HG02840 (cell line): ENCODE data around the gene SLC15A5.

Experiments
- ATAC-seq: cut with Tn5 transposase; IDR thresholded peaks from one replicate; pipeline ENCODE4 v1.9.1; 2021; ENCODE audit warnings: mild to moderate bottlenecking, moderate library complexity, moderate number of reproducible peaks; ENCODE audit not compliant: unreplicated experiment, low FRiP score

SLC15A5 gene, protein sequence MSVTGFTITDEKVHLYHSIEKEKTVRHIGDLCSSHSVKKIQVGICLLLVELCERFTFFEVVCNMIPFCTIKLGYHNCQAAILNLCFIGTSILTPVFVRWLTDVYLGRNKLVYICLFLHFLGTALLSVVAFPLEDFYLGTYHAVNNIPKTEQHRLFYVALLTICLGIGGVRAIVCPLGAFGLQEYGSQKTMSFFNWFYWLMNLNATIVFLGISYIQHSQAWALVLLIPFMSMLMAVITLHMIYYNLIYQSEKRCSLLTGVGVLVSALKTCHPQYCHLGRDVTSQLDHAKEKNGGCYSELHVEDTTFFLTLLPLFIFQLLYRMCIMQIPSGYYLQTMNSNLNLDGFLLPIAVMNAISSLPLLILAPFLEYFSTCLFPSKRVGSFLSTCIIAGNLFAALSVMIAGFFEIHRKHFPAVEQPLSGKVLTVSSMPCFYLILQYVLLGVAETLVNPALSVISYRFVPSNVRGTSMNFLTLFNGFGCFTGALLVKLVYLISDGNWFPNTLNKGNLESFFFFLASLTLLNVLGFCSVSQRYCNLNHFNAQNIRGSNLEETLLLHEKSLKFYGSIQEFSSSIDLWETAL

GRCh38 chr12:16277585-16277984, at the start of gene SLC15A5:
TSS of gene SLC15A5 (minus strand) at chr12:16277685. CDS start at chr12:16277685, 0 bp downstream.
- no peak for ATAC-seq

GRCh38 chr12:16325426-16325825, 47.9 kb upstream of the SLC15A5 start:
- ATAC-seq: no peak

GRCh38 chr12:16324772-16325171, 47.3 kb upstream of the SLC15A5 start:
- ATAC-seq: no peak

DNA sequence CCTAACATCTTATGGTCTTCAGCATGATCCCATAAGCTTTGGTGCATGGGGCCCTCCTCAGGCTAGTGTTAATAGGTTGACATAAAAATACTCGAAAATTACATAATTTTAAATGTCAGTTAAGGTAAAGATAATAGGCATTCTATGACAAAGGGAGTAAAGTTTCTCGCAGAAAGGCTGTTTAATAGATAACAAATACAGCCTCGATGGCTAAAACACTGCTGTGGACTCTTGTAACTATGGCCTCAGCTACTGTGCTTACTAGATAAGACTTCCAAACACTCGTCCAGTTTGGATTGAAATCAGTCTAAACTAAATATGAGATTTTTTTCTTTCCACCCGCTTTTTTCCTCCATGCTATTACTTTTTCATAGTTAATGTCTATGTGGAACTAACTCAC, 46.8 kb upstream of the SLC15A5 start:
- no peak for ATAC-seq

GRCh38 chr12:16323638-16324037, 46.2 kb upstream of the SLC15A5 start:
- no peak for ATAC-seq

DNA sequence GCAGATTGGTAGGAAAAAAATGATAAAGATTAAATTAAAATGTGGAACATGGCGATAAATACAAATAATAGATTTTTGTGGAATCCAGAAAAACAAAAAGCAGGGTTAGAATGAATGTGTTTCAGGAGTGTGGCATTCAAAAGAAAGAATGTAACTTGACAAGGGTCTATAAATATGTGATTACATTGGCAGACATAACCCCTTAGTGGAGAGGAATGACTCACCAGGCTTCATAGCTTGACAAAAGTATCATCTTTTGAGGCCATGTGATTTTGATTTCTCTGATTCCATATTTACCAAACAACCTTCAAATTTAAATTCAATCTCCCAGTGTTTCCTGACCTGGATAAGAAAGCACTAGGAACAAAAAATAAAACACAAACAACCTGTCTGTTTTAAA, 45.5 kb upstream of the SLC15A5 start:
- ATAC-seq: no peak

DNA sequence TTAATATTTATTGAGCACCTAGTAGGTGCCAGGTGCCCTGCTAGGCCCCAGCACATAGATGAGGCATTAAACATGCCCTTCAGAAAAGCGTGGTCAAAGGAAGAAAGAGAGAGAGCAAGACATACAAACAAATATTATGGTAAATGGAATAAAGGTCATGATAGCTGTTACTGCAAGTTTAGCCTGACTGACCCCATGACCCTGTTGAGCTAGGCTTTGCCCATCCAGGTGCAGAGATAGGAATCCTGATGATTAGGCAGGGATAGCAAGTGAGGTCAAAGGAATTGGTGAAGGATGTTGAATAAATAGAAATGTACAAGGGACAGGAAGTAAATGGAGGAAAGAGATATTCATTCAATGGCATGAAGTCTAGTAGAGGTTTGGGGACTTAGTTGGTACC, 33.4 kb upstream of the SLC15A5 start:
- no peak for ATAC-seq

DNA sequence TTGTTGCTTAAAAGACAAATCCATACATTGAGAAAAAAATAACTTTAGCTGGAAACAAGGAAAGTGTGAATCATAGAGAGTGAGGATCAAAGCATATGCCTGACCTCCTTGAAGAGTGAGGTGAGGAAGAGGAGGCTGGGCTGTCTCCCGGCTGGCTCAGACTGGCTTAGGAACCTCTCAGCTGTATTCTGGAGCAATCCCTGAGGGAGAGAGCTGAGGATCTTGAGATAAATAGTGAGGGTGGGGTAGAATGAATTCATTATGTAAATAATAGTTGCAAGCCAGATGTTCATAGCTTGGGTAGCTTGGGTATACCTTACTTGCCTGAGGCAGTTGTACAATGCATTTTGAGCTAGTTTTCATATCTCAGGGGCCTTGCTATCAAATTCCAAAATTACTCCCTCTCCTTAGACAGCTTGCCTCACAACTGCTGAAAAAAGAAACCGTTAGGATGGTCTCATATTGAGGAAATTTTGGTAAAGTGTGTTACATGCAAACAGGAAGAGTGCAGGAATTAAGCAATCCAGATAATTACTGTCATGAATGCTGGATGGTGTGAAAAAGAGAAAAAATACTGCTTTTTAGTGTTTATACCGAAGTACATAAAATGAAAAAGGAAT, 30.5 kb upstream of the SLC15A5 start:
- ATAC-seq: no peak

- ATAC-seq: no peak
These were observed 26.5 kb upstream of the SLC15A5 start for GRCh38 chr12:16303939-16304338.

DNA sequence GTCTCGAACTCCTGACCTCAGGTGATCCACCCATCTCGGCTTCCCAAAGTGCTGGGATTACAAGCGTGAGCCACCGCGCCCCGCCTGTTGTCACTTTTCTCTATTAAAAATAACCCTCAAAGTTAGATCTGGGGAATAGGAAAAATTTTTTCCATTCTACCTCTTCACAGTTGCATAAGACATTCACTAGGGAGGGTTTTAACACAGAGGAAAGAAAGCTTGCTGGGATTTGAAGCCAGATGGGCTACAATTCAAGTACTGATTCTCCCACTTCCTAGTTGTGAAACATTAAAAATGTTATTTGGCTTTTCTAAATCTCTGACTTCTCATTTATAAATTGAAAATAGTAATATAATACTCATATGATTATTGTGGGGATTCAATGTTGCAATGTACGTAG, 23.3 kb upstream of the SLC15A5 start:
- no peak for ATAC-seq

GRCh38 chr12:16300122-16300521, 22.6 kb upstream of the SLC15A5 start:
- ATAC-seq: no peak

DNA sequence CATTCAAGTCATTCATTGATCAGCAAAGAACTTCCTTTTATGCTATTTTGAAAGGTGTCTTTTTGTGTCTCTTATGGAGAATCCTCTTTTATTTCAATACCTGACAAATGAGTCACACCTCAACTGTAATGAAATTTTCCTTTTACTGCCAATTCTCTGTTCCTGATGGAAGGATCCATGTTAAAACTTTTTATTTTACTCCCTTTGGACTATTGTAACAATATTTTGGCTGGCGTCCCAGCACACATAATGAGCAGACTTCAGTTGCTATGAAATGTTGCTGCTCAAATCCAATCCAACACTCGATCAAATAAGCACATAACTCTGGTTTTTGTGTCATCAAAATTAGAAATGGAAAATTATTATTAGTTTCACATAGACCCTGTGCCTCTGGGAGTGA, 21.9 kb upstream of the SLC15A5 start:
- no peak for ATAC-seq

GRCh38 chr12:16297521-16297920, 20.0 kb upstream of the SLC15A5 start:
- ATAC-seq: no peak

DNA sequence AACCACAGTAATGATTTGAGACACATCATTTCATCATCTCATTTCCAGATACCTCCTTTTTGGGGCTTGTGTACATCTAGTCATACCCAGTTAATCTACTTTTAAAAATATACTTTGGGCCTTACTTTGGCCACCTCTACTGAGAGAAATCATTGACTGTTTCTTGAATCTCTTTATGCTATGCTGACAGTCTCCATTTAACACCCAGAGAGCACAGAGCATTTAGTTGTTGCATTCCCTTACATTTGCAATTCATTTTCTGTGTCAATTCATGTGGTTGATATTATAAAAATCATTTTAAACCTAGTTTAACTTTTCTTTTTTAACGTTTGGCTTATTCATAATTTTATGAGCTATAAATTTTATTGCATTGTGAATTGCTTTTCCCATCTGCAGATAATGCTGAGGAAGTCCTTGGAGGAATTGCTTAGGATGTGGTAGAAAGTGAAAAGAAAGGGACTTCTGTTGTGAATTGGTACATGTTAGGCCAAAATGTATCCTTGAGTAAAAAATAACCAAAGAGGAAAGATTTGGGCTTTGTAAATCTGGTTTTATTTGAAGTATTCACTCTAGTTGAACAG, 17.0 kb upstream of the SLC15A5 start:
- no peak for ATAC-seq

DNA sequence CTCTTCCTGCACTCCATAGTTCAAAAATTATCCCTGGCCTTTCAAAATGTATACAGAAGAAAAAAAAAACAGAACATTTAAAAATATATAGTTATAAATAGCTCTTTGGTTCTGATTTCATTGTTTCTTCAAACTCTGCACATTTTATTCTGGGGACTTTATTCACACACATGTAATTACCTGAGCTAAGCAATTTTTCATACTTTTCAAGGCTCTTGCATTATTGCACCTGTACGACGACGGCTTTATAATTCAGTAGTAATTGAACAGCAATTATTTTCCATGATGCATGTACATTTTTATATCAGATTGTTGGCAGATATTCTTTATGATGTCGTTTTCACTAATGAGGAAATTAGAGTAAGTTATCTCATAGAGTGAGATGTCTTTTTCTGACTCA, 13.5 kb upstream of the SLC15A5 start:
- no peak for ATAC-seq

DNA sequence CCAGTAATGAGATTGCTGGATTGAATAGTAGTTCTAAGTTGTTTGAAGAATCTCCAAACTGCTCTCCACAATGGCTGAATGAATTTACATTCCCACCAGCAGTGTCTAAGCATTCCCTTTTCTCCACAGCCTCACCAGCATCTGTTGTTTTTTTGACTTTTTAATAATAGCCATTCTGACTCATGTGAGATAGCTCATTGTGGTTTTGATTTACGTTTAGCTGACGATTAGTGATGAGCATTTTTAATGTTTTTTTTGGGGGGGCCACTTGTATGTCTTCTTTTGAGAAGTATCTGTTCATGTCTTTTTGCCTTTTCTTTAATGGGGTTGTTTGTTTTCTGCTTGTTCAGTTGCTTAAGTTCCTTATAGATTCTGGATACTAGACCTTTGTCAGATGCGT, 8.1 kb upstream of the SLC15A5 start:
- ATAC-seq: no peak

DNA sequence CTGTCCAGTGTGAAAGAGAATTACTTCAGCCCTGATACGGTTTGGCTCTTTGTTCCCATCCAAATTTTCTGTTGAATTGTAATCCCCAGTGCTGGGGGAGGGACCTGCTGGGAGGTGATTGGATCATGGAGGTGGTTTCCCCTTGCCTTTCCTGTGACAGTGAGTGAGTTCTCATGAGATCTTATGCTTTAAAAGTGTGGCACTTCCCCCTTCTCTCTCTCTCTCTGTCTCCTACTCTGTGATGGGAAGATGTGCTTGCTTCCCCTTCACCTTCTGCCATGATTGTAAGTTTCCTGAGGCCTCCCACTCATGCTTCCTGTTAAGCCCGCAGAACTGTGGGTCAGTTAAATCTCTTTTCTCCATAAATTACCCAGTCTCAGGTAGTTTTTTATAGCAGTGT, 5.5 kb upstream of the SLC15A5 start:
- ATAC-seq: no peak

DNA sequence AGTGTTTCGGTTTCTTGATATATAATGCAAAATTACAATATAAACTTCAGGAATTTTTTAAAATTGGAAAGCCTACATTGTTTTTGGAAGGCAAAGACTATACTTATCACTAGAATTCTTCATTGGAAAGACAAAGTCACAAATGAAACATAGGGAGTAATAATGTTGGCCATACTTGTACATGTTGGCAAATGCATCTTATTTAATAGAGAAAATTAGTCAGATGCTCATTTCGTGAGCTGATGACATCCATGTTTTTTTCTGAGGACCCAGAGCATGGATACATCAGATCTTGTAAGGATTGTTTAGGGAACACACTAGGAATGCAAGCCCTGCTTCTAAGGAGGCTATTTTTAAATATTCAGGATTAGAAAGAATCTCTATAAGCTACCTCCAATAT, 4.6 kb upstream of the SLC15A5 start:
- no peak for ATAC-seq

DNA sequence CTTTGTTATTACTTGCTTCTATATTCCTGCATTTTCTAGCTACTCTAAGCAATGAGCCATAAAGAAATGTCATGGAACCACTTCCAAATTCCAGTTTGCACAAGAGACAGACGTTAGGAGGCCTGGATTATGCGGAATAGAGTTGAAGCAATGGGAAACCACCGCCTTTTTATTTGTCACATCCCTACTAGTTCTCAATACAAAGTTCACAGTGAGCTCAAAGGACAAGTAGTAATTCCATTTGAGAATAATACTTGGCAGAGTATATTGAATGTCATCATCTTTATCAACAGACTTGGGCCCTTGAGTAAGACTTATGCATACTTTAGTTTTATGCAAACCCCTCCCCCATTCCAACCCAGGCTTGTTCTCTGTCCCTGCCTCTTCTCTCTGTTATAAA, 3.7 kb upstream of the SLC15A5 start:
- ATAC-seq: no peak

DNA sequence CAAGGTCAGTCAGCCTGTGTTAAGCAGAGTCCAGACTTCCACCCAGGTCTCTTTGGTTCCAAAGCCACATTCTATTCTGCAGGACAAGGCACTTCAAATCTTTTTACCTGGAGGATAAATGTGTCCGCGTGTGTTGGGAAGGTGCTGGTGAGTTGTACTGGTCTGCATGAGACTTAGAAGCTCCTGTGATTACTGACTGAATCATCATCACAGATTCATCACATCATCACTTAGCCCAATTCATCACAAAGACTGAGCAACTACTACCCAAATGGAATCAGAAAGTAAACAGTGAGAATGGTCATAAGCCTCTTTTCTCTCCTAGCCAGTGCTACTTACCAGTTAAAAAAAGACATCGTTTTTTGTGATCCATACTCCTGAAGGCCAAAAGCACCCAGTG, 5.3 kb downstream of the SLC15A5 start:
- ATAC-seq: no peak

DNA sequence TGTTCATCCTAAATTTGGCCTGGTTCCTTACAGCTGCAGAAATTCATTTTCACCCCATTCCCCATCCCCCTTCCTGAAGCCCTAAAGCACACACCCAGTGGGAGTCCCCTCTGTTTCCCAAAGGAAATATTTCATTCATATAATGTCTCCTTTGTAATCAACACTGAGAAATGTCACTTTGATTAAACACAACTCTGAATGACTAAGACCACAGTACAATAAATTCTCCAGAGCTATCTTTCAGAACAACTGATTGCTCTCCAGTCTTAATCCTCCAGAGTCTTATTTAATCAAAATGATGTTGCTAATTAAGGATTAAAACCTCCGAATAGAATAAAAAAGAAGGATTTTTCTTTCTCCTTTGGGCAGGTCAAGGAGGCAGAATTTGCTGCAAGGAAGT, 6.4 kb downstream of the SLC15A5 start:
- ATAC-seq: no peak

DNA sequence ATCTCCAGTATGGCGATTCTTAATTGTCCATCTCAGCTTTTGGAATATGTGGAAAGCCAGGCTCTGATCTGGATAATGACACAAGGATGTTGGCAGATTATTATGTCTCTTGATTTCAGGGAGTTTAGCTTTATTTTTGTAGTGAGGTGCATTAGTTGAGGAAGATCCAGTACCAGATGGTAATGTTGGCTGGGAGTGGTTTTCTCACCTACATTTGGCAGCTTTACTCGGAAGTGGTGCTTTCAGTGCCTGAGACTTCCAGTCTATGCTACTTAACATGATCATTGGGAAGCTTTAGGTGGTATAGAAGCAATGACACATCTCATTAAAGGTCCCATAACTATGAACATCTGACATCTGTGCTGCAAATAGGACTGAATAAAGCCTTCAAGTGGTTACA, 7.5 kb downstream of the SLC15A5 start:
- ATAC-seq: no peak
